ENCODE measurements around the gene MEIOC. TPM values are rescaled to one million over a fixed set of nuclear protein-coding genes. Genes with fewer than 3 reads are reported as not detected.
"Not testable (repeated sequence)": the region's sequence is repeated elsewhere in the genome, so short reads cannot be mapped to it uniquely, and the experiment has no call there.

The MEIOC gene
- total RNA-seq = under 1 TPM in 1 of 2 donors, not detected in 1; 0.58 TPM

- H3K27ac Mint-ChIP-seq = no peak within 1 kb of the TSS
Observed at GRCh38 chr17:44655983-44656710, at the start of gene MEIOC. MEIOC (plus strand) TSS chr17:44656468; CDS start chr17:44656614, 146 bp downstream.

GRCh38 chr17:44606658-44607057 is 49.6 kb upstream of the MEIOC start:
- H3K27me3 Mint-ChIP-seq = peaks cover 15% of the 10 kb centered on the region

More at GRCh38 chr17:44655983-44656710, at the start of gene MEIOC:
- no peaks in the 10 kb centered on the region for H3K9me3 Mint-ChIP-seq
- ATAC-seq (replicated peaks) = peak; percentile 69
- peak within 1 kb of the TSS; percentile 57 for H3K4me3 Mint-ChIP-seq
- H3K27me3 Mint-ChIP-seq = peaks cover 14% of the 10 kb centered on the region
- no peaks in the 10 kb centered on the region for H3K4me1 Mint-ChIP-seq
- H3K36me3 Mint-ChIP-seq (ENCODE audit: low read depth) = no peaks in the 10 kb centered on the region

DNA sequence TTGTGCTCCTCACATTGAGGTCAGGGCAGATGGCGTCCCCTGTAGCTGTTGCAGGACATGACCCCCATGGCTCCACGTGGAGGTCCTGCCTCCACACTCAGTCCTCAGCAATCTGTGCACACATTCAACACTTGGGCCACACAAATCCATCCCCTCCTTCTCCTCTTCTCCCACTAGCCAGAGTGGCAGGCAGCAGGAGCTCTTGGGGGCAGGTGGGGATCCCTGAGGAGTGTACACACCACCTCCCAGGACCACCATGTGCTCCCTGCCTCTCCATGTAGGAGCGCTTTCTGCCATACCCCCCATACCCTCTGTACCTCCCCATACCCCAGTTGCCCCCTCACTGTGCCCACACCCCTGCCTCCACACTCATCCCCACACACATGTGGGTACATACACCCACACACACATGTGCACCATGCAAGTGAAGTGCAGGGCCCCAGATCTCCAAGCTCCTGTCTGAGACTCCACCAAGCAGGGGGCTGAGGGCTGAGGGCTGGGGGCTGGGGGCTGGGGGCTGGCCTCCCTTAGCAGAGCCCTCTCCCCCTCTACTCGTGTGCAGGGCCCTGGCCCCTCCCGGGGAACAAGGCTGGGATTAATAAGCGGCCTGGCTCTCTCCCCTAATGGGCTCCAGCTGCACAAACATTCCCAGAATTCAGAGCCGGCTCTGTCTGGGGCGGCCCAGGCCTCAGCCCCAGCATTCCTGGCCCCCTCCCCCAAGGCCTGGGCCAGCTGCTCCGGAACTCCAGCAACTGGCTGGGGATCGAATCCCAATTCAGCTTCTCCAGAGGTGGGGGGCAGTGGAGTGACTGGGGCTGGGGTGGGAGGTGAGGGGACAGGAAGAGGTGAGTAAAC is 48.2 kb upstream of the MEIOC start:
- Mint-ChIP-seq H3K9me3 (no peaks in the 10 kb centered on the region), H3K36me3 (ENCODE audit: low read depth) (no peaks in the 10 kb centered on the region), H3K27me3 (peaks cover 13% of the 10 kb centered on the region), H3K27ac (no peak overlapping the region), H3K4me1 (no peaks in the 10 kb centered on the region), H3K4me3 (no peak overlapping the region)
- no peak for ATAC-seq (replicated peaks)

More at GRCh38 chr17:44606658-44607057, 49.6 kb upstream of the MEIOC start:
- Mint-ChIP-seq H3K9me3 (no peaks in the 10 kb centered on the region), H3K36me3 (ENCODE audit: low read depth) (no peaks in the 10 kb centered on the region), H3K4me1 (no peaks in the 10 kb centered on the region), H3K27ac (no peak overlapping the region), H3K4me3 (no peak overlapping the region)
- no peak for ATAC-seq (replicated peaks)

- Mint-ChIP-seq H3K4me1 (no peaks in the 10 kb centered on the region), H3K4me3 (no peak overlapping the region), H3K36me3 (ENCODE audit: low read depth) (no peaks in the 10 kb centered on the region), H3K27me3 (peaks cover 15% of the 10 kb centered on the region), H3K9me3 (no peaks in the 10 kb centered on the region), H3K27ac (no peak overlapping the region)
- ATAC-seq (replicated peaks) = no peak
Observed at GRCh38 chr17:44608727-44609435, 47.4 kb upstream of the MEIOC start.

DNA sequence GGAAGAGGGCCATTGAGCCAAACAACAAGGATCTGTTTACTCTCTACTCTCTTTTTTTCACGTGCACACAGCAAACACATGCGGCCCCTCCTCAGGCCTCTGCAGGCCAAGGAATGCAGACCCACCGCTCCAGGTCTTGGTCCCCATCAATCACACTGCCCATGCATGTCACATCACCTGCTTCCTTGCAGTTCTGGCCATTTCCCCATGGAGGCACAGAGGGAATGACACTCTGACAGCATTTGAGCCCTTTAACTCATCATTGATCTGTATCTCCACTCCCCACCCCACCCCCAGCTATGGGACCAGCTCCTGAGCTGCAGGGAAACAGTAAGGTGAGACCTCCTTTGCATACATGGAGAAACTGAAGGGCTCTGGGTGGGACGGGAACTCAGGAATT is 45.9 kb upstream of the MEIOC start:
- no peaks in the 10 kb centered on the region for H3K9me3 Mint-ChIP-seq
- no peak overlapping the region for H3K27ac Mint-ChIP-seq
- H3K4me3 Mint-ChIP-seq = no peak overlapping the region
- no peak for ATAC-seq (replicated peaks)
- H3K27me3 Mint-ChIP-seq = peaks cover 18% of the 10 kb centered on the region
- H3K36me3 Mint-ChIP-seq (ENCODE audit: low read depth) = no peaks in the 10 kb centered on the region
- no peaks in the 10 kb centered on the region for H3K4me1 Mint-ChIP-seq

GRCh38 chr17:44610871-44611270 is 45.4 kb upstream of the MEIOC start:
- Mint-ChIP-seq H3K4me1 (no peaks in the 10 kb centered on the region), H3K36me3 (ENCODE audit: low read depth) (no peaks in the 10 kb centered on the region), H3K27me3 (peaks cover 14% of the 10 kb centered on the region), H3K4me3 (no peak overlapping the region), H3K9me3 (no peaks in the 10 kb centered on the region), H3K27ac (no peak overlapping the region)
- no peak for ATAC-seq (replicated peaks)

DNA sequence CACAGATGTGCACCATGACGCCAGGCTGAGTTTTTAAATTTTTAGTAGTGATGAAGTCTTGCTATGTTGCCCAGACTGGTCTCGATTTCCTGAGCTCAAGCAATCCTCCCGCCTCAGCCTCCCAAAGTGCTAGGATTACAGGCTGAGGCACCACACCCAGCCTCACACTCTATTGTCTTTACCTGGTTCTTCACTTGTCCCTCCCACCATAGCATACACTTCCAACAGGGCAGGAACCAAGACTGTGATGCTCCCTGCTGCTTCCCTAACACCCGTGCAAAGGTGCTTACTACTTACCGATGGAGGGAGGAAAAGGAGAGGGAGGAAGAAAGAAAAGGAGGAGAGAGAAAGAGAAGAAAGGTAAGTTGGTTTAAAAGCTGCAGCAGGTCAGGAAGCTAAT is 41.4 kb upstream of the MEIOC start:
- H3K4me1 Mint-ChIP-seq = no peaks in the 10 kb centered on the region
- no peak for ATAC-seq (replicated peaks)
- no peak overlapping the region for H3K27ac Mint-ChIP-seq
- H3K9me3 Mint-ChIP-seq = no peaks in the 10 kb centered on the region
- peaks cover 11% of the 10 kb centered on the region for H3K27me3 Mint-ChIP-seq
- no peaks in the 10 kb centered on the region for H3K36me3 Mint-ChIP-seq (ENCODE audit: low read depth)
- H3K4me3 Mint-ChIP-seq = no peak overlapping the region

- H3K9me3 Mint-ChIP-seq; H3K4me3 Mint-ChIP-seq; ATAC-seq (replicated peaks); H3K27ac Mint-ChIP-seq; H3K4me1 Mint-ChIP-seq; H3K36me3 Mint-ChIP-seq (ENCODE audit: low read depth): not testable (repeated sequence)
- peaks cover 13% of the 10 kb centered on the region for H3K27me3 Mint-ChIP-seq
Observed at GRCh38 chr17:44618652-44619051, 37.6 kb upstream of the MEIOC start.

GRCh38 chr17:44623070-44623725 is 33.1 kb upstream of the MEIOC start:
- H3K9me3 Mint-ChIP-seq = no peaks in the 10 kb centered on the region

DNA sequence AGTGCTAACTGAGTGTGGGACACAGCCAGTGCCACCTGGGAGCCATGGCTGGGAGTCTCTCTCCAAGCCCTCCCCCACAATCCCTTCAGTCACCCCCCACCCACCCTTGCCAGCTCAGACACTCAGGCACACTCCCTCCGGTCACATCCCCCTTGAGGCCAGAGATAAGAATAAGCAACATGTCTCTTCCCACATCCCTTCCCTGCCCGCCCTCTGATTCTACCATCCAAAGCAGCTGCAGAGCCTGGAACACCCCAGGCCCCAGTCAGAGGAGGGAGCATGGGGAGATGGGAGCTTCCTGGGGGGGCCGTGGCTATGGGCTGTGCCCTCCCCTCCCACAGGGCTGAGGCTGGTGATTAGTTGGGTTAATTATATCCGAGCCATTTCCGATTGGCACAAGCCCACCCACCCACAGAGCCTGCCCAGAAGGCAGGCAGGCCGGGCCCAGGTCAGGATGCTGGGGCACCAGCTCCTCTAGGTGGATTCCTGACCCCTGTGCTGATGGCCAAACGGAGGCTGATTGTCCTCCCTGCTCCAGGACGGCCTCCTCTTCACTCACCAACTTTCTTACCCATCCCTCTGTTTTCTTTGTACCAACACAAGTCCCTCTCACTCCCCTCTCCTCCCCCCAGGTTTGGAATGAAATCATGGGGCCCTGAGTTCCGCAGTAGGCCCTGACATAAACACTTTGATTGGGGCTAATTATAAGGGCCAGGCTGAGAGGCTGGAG is 28.6 kb upstream of the MEIOC start:
- H3K9me3 Mint-ChIP-seq = no peaks in the 10 kb centered on the region
- H3K4me1 Mint-ChIP-seq = no peaks in the 10 kb centered on the region
- peaks cover 14% of the 10 kb centered on the region for H3K27me3 Mint-ChIP-seq
- ATAC-seq (replicated peaks) = no peak
- H3K4me3 Mint-ChIP-seq = no peak overlapping the region
- no peaks in the 10 kb centered on the region for H3K36me3 Mint-ChIP-seq (ENCODE audit: low read depth)
- H3K27ac Mint-ChIP-seq = no peak overlapping the region

More at GRCh38 chr17:44623070-44623725, 33.1 kb upstream of the MEIOC start:
- no peak overlapping the region for H3K27ac Mint-ChIP-seq
- H3K4me3 Mint-ChIP-seq = no peak overlapping the region
- H3K36me3 Mint-ChIP-seq (ENCODE audit: low read depth) = no peaks in the 10 kb centered on the region
- ATAC-seq (replicated peaks) = no peak
- peaks cover 24% of the 10 kb centered on the region for H3K27me3 Mint-ChIP-seq
- no peaks in the 10 kb centered on the region for H3K4me1 Mint-ChIP-seq

DNA sequence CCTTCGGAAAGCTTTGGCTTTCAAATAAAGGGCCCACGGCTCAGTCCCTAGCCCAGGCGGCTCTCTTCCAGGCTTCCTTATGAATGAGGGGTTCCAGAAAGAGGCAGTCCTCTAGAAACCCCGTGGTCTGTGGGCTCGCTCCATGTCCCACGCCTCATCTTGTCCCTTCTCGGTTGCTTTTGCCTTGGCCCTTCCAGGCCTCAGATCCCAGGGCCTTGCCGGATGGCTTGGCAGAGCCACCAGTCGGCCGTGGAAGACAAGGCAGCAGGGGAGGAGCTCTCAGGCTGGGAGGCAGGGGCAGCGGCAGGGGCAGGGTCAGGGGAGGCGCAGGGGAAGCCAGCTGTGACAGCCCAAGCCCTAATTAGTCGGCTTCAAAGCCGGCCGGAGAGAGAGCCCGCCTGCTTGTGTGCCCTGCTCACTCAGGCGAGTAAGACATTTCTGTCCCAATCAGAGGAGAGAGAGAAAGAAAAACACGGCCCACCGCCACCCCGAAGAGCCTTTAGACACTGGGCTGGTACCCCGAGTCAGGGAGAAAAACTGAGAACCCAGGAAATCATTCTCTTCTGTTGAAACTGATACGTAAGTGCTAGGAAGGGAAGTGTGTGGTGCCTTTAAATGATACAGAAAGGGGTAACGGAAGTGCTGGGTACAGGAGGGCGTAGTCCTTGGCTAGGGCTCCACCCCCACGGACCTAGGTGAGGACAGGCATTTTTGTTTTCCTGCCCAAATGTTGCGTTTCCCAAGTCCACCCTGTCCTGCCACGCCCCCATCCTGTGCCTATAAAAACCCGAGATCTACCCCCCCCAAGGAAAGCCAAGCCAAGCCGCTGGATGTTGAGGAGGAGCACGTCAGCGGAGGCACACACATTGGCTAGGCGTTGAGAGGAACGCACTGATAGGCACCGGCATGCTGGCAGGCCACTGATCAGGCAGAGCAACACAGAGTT is 27.8 kb upstream of the MEIOC start:
- Mint-ChIP-seq H3K9me3 (no peaks in the 10 kb centered on the region), H3K4me1 (no peaks in the 10 kb centered on the region), H3K27ac (no peak overlapping the region), H3K36me3 (ENCODE audit: low read depth) (no peaks in the 10 kb centered on the region), H3K27me3 (peaks cover 14% of the 10 kb centered on the region), H3K4me3 (no peak overlapping the region)
- ATAC-seq (replicated peaks) = no peak

DNA sequence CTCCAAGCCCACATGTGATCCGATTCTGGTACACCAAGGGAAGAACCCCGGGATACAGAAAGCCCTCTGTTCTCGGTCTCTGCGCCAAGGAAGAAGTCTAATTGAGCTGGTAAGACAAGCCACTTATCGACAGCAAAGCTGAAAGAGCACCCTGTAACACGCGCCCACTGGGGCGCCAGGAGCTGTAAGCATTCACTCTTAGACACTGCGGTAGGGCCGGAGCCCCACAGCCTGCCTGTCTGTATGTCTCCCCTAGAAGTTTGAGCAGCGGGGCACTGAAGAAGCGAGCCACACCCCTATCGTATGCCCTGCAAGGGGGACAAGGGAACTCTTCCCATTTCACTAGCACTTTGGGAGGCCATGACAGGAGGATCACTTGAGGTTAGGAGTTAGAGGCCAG is 27.0 kb upstream of the MEIOC start:
- no peak overlapping the region for H3K4me3 Mint-ChIP-seq
- H3K36me3 Mint-ChIP-seq (ENCODE audit: low read depth) = no peaks in the 10 kb centered on the region
- no peaks in the 10 kb centered on the region for H3K4me1 Mint-ChIP-seq
- no peaks in the 10 kb centered on the region for H3K9me3 Mint-ChIP-seq
- no peak for ATAC-seq (replicated peaks)
- H3K27ac Mint-ChIP-seq = no peak overlapping the region
- peaks cover 14% of the 10 kb centered on the region for H3K27me3 Mint-ChIP-seq

DNA sequence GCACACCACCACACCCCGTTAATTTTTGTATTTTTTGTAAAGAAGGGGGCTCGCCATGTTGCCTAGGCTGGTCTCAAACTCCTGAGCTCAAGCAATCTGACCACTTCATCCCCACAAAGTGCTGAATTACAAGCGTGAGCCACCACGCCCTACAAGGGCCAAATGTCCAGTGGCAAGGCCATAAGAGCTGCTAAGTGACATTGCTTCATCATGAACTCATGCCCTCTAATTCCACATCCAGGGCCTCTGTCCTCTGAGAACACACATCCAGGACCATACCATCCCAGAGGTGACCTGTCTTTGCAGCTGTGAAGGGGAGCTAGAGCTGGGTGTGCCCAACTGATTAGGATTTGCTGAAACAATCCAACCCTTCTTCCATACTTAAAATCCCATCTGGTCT is 25.6 kb upstream of the MEIOC start:
- H3K4me3 Mint-ChIP-seq = no peak overlapping the region
- peaks cover 12% of the 10 kb centered on the region for H3K27me3 Mint-ChIP-seq
- H3K4me1 Mint-ChIP-seq = no peaks in the 10 kb centered on the region
- ATAC-seq (replicated peaks) = no peak
- no peaks in the 10 kb centered on the region for H3K9me3 Mint-ChIP-seq
- H3K27ac Mint-ChIP-seq = no peak overlapping the region
- H3K36me3 Mint-ChIP-seq (ENCODE audit: low read depth) = no peaks in the 10 kb centered on the region
